ENCODE results near the gene TBC1D7. TPM values are rescaled to one million over a fixed set of nuclear protein-coding genes. Genes with fewer than 3 reads are reported as not detected.
"Not testable (repeated sequence)": the region's sequence is repeated elsewhere in the genome, so short reads cannot be mapped to it uniquely, and the experiment has no call there.

The TBC1D7 gene
- total RNA-seq, 1 donor from 2014 or later = 27.9 TPM

GRCh38 chr6:13327691-13328075 is 654 bp downstream of the TBC1D7 start:
- TF ChIP-seq CTCF (IDR thresholded peaks at IDR 0.05; ENCODE audit: insufficient read depth, low read depth, low read length) (no peak), EZH2 (IDR thresholded peaks at IDR 0.05; ENCODE audit: insufficient read depth, low read length) (no peak)
- no peak for FAIRE-seq
- Histone ChIP-seq H4K20me1 (ENCODE audit: insufficient read depth, low read length) (no peaks in the 10 kb centered on the region), H3K4me2 (ENCODE audit: low read length) (peak overlapping the region; percentile 97), H3K27me3 (ENCODE audit: insufficient read depth, low read length) (no peaks in the 10 kb centered on the region), H3K9me3 (ENCODE audit: insufficient read depth, low read depth, low read length) (no peaks in the 10 kb centered on the region), H3K9ac (ENCODE audit: low read length) (peak overlapping the region; percentile 93), H3K79me2 (ENCODE audit: insufficient read depth, low read length) (peaks cover 18% of the 10 kb centered on the region), H3K36me3 (ENCODE audit: insufficient read depth, low read length) (peaks cover 19% of the 10 kb centered on the region), H2AFZ (ENCODE audit: low read depth, low read length) (peak overlapping the region; percentile 92), H3K27ac (ENCODE audit: low read depth, low read length) (peak overlapping the region; percentile 87), H3K4me1 (ENCODE audit: insufficient read depth, low read length) (peaks cover 6% of the 10 kb centered on the region), H3K4me3 (ENCODE audit: insufficient read depth, low read depth, low read length) (peak overlapping the region; percentile 92)
- H3K27me3 Mint-ChIP-seq (ENCODE audit: low read depth, unreplicated experiment) = peaks cover 2% of the 10 kb centered on the region
- no peak for DNase-seq (ENCODE audit: low read depth)
- no peaks in the 10 kb centered on the region for H3K9me3 Mint-ChIP-seq (ENCODE audit: unreplicated experiment)
- peaks cover 5% of the 10 kb centered on the region for H3K36me3 Mint-ChIP-seq (ENCODE audit: low read depth, unreplicated experiment)
- H3K27ac Mint-ChIP-seq (ENCODE audit: unreplicated experiment) = peak overlapping the region; percentile 73
- H3K4me1 Mint-ChIP-seq (ENCODE audit: low read depth, unreplicated experiment) = peaks cover 5% of the 10 kb centered on the region
- peak overlapping the region; percentile 97 for H3K4me3 Mint-ChIP-seq (ENCODE audit: unreplicated experiment)

- H3K27ac ChIP-seq (ENCODE audit: low read depth, low read length); H3K9me3 ChIP-seq (ENCODE audit: insufficient read depth, low read depth, low read length); H3K9me3 Mint-ChIP-seq (ENCODE audit: unreplicated experiment); H3K4me1 ChIP-seq (ENCODE audit: insufficient read depth, low read length); FAIRE-seq; H3K27ac Mint-ChIP-seq (ENCODE audit: unreplicated experiment); H2AFZ ChIP-seq (ENCODE audit: low read depth, low read length); DNase-seq (ENCODE audit: low read depth); H3K9ac ChIP-seq (ENCODE audit: low read length); H3K27me3 Mint-ChIP-seq (ENCODE audit: low read depth, unreplicated experiment); H3K4me2 ChIP-seq (ENCODE audit: low read length); H3K27me3 ChIP-seq (ENCODE audit: insufficient read depth, low read length); H4K20me1 ChIP-seq (ENCODE audit: insufficient read depth, low read length); H3K4me1 Mint-ChIP-seq (ENCODE audit: low read depth, unreplicated experiment); H3K4me3 ChIP-seq (ENCODE audit: insufficient read depth, low read depth, low read length): not testable (repeated sequence)
- H3K36me3 ChIP-seq (ENCODE audit: insufficient read depth, low read length) = peaks cover 29% of the 10 kb centered on the region
- peaks cover 12% of the 10 kb centered on the region for H3K36me3 Mint-ChIP-seq (ENCODE audit: low read depth, unreplicated experiment)
- H3K79me2 ChIP-seq (ENCODE audit: insufficient read depth, low read length) = peaks cover 18% of the 10 kb centered on the region
- peak overlapping the region; percentile 65 for H3K4me3 Mint-ChIP-seq (ENCODE audit: unreplicated experiment)
Observed at GRCh38 chr6:13326031-13326586, 2.2 kb downstream of the TBC1D7 start.

- Mint-ChIP-seq H3K4me3 (ENCODE audit: unreplicated experiment) (no peak overlapping the region), H3K27me3 (ENCODE audit: low read depth, unreplicated experiment) (no peaks in the 10 kb centered on the region), H3K27ac (ENCODE audit: unreplicated experiment) (no peak overlapping the region), H3K9me3 (ENCODE audit: unreplicated experiment) (no peaks in the 10 kb centered on the region), H3K36me3 (ENCODE audit: low read depth, unreplicated experiment) (peaks cover 16% of the 10 kb centered on the region), H3K4me1 (ENCODE audit: low read depth, unreplicated experiment) (no peaks in the 10 kb centered on the region)
- Histone ChIP-seq H3K4me1 (ENCODE audit: insufficient read depth, low read length) (no peaks in the 10 kb centered on the region), H3K9ac (ENCODE audit: low read length) (no peak overlapping the region), H3K4me3 (ENCODE audit: insufficient read depth, low read depth, low read length) (no peak overlapping the region), H3K27ac (ENCODE audit: low read depth, low read length) (no peak overlapping the region), H3K27me3 (ENCODE audit: insufficient read depth, low read length) (no peaks in the 10 kb centered on the region), H4K20me1 (ENCODE audit: insufficient read depth, low read length) (no peaks in the 10 kb centered on the region), H3K36me3 (ENCODE audit: insufficient read depth, low read length) (peaks cover 62% of the 10 kb centered on the region), H3K79me2 (ENCODE audit: insufficient read depth, low read length) (no peaks in the 10 kb centered on the region), H3K9me3 (ENCODE audit: insufficient read depth, low read depth, low read length) (no peaks in the 10 kb centered on the region), H3K4me2 (ENCODE audit: low read length) (no peak overlapping the region), H2AFZ (ENCODE audit: low read depth, low read length) (no peak overlapping the region)
- no peak for FAIRE-seq
- TF ChIP-seq EZH2 (IDR thresholded peaks at IDR 0.05; ENCODE audit: insufficient read depth, low read length) (no peak), CTCF (IDR thresholded peaks at IDR 0.05; ENCODE audit: insufficient read depth, low read depth, low read length) (no peak)
- DNase-seq (ENCODE audit: low read depth) = no peak
Observed at GRCh38 chr6:13319891-13320564, 8.3 kb downstream of the TBC1D7 start.
